GM12878 (cell line): Measurements from ENCODE around the gene ANKRD17. TPM values are rescaled to one million over a fixed set of nuclear protein-coding genes. Genes with fewer than 3 reads are reported as not detected.

Experiments used
- ATAC-seq: fragments of 200-7000 bp; cut with Tn5 transposase; 3 replicates; pipeline ENCODE4 v1.9.1; 2020; ENCODE audit warnings: mild to moderate bottlenecking, moderate library complexity
- BruUV-seq: library from RNA; stranded (reverse); fragments of 400-500 nt; replicated peaks from 2 replicates; lab custom pipeline; 2021; lab: Mats Ljungman, UMichigan
- CTCF ChIA-PET: fragments of 300-600 bp; sonication (Branson Sonifier 250); formaldehyde crosslinking; extraction: SDS; loops from one replicate; lab custom pipeline; 2021; ENCODE audit warnings: inconsistent platforms; lab: Yijun Ruan, JAX
- POLR2A ChIA-PET: fragments of 350-600 bp; formaldehyde crosslinking; extraction: SDS; loops from one replicate; lab custom pipeline; 2021; ENCODE audit warnings: inconsistent platforms; lab: Charles Lee
- RAD21 ChIA-PET: fragments of 300-600 bp; sonication (Branson Sonifier 250); formaldehyde crosslinking; loops from one replicate; lab custom pipeline; 2023; ENCODE audit warnings: antibody characterized with exemption; ENCODE audit not compliant: unreplicated experiment; lab: Charles Lee
- SMC1A ChIA-PET: fragments of 300-600 bp; sonication (Branson Sonifier 250); formaldehyde crosslinking; loops from one replicate; lab custom pipeline; 2023; ENCODE audit not compliant: unreplicated experiment, uncharacterized antibody; lab: Charles Lee
- DNase-seq: peaks from one replicate; pipeline ENCODE4 v3.0.0-alpha.2; 2011; ENCODE audit warnings: low read depth, low spot score
- FAIRE-seq: peaks from 3 replicates; lab custom pipeline; 2011; peaks lifted over from hg19 to GRCh38; lab: Jason Lieb, UNC
- H2AFZ ChIP-seq: 2 replicates; pipeline ENCODE4 v1.6.0; 2011; ENCODE audit warnings: low read depth, low read length, control low read depth; ENCODE audit not compliant: control insufficient read depth
- H3K27ac ChIP-seq: 2 replicates; pipeline ENCODE4 v1.5.1; 2011; ENCODE audit warnings: control low read depth; ENCODE audit not compliant: control insufficient read depth, insufficient read depth
- H3K27me3 ChIP-seq, 2 experiments: replicated peaks in 1 of 2; 2 replicates each; pipeline versions ENCODE4 v1.6.0 to v1.6.1; 2011; ENCODE audit warnings: low read length in 1 of 2; ENCODE audit not compliant: control insufficient read depth in 2 of 2, insufficient read depth in 2 of 2
- H3K36me3 ChIP-seq, 2 experiments: 2 replicates each; pipeline ENCODE4 v1.5.1; 2011; ENCODE audit warnings: low read length in 1 of 2; ENCODE audit not compliant: control insufficient read depth in 2 of 2, insufficient read depth in 2 of 2
- H3K4me1 ChIP-seq: 2 replicates; pipeline ENCODE4 v1.6.1; 2011; ENCODE audit warnings: mild to moderate bottlenecking, low read length, moderate library complexity, mixed read lengths; ENCODE audit not compliant: control insufficient read depth, insufficient read depth
- H3K4me2 ChIP-seq: 2 replicates; pipeline ENCODE4 v1.6.0; 2011; ENCODE audit warnings: control low read depth; ENCODE audit not compliant: control insufficient read depth, insufficient read depth
- H3K4me3 ChIP-seq: fragments of 200-600 bp; sonication (generic); 2 replicates; pipeline ENCODE4 v1.5.1; 2016
- H3K79me2 ChIP-seq: 2 replicates; pipeline ENCODE4 v1.6.0; 2011; ENCODE audit warnings: low read length; ENCODE audit not compliant: control insufficient read depth, insufficient read depth
- H3K9ac ChIP-seq: 2 replicates; pipeline ENCODE4 v1.8.0; 2011; ENCODE audit warnings: low read length, control low read depth, mixed read lengths; ENCODE audit not compliant: control insufficient read depth, insufficient read depth
- H3K9me3 ChIP-seq: replicated peaks from 3 replicates; pipeline ENCODE4 v1.5.1; 2011; ENCODE audit warnings: mild to moderate bottlenecking, low read length; ENCODE audit not compliant: control insufficient read depth, insufficient read depth
- H4K20me1 ChIP-seq: 2 replicates; pipeline ENCODE4 v1.6.0; 2011; ENCODE audit not compliant: control insufficient read depth, insufficient read depth
- GATAD2B ChIP-seq: fragments of 450-650 bp; conservative IDR thresholded peaks from 2 replicates; pipeline ENCODE4 v1.6.1; 2017; ENCODE audit warnings: low read depth, mild to moderate bottlenecking, moderate library complexity
- IKZF1 ChIP-seq: fragments of 450-650 bp; conservative IDR thresholded peaks from 2 replicates; pipeline ENCODE4 v1.6.1; 2017; ENCODE audit warnings: antibody characterized with exemption, mild to moderate bottlenecking
- JUNB ChIP-seq: IDR thresholded peaks from 2 replicates; pipeline ENCODE4 v1.6.1; 2016; ENCODE audit warnings: antibody characterized with exemption, mild to moderate bottlenecking
- NFYA ChIP-seq: IDR thresholded peaks from 2 replicates; pipeline ENCODE4 v1.6.1; 2011; ENCODE audit warnings: low read depth, mild to moderate bottlenecking, low read length, improper control_type of control experiment, borderline replicate concordance
- POLR2A ChIP-seq: IDR thresholded peaks from 2 replicates; pipeline ENCODE4 v1.6.1; 2011; ENCODE audit warnings: low read depth, mild to moderate bottlenecking, low read length
- RELA ChIP-seq: fragments of 450-650 bp; IDR thresholded peaks from 2 replicates; pipeline ENCODE4 v1.8.0; 2014; ENCODE audit warnings: borderline replicate concordance; ENCODE audit not compliant: partially characterized antibody
- SP1 ChIP-seq: IDR thresholded peaks from one replicate; pipeline ENCODE4 v1.6.1; 2011; ENCODE audit warnings: low read depth, low read length
- SREBF2 ChIP-seq: IDR thresholded peaks from 2 replicates; pipeline ENCODE4 v1.6.1; 2012; ENCODE audit warnings: mild to moderate bottlenecking, low read length
- ZNF384 ChIP-seq: IDR thresholded peaks from 2 replicates; pipeline ENCODE4 v1.6.1; 2012; ENCODE audit warnings: low read depth, mild to moderate bottlenecking, low read length, improper control_type of control experiment, borderline replicate concordance
- WGBS: methylation state at CpG from one replicate; pipeline ENCODE4 v1.1.6; 2016; ENCODE audit warnings: low lambda C conversion rate; ENCODE audit not compliant: insufficient replicate concordance, insufficient coverage; ENCODE audit errors: missing lambda C conversion rate; 5-methylcytosine and 5-hydroxymethylcytosine counted together
- in situ Hi-C: fragments of 300-500 bp; cut with MboI; formaldehyde crosslinking; loops from 9 replicates; pipeline ENCODE4 v1.14.3; 2018; ENCODE audit warnings: mixed read lengths
- intact Hi-C: fragments of 100-400 bp; cut with micrococcal nuclease; formaldehyde crosslinking; loops from one replicate; pipeline ENCODE4 v1.14.2; 2022; ENCODE audit not compliant: unreplicated experiment
- polyA plus RNA-seq, 11 experiments: library from polyadenylated mRNA; depleted of rRNA in 4 of 11; unstranded in 6 of 11; stranded (reverse) in 5 of 11; fragments of >200 nt; fragmentation: Nextera tagmentation in 4 of 11; fragmentation: Illumina TruSeq in 1 of 11; extraction: Ambion mirVana in 4 of 11; extraction: Trizol in 1 of 11; gene quantifications; 1 replicate in 1 of 11; 2 replicates in 10 of 11; pipeline versions ENCODE4 v1.2.1 to v1.2.3, GENCODE V29; 2011 to 2016; ENCODE audit warnings: inconsistent platforms in 2 of 11, missing spikeins in 2 of 11, low read depth in 1 of 11
- total RNA-seq, 4 experiments: library from RNA; depleted of rRNA in 3 of 4; stranded (reverse); fragments of >200 nt in 3 of 4; fragmentation: Illumina TruSeq in 1 of 4; extraction: Trizol in 1 of 4; gene quantifications; 2 replicates each; pipeline versions ENCODE4 v1.2.1 to v1.2.3, GENCODE V29; 2013 to 2021
- TF ChIP-seq, protein P1 (sequence below): fragments of 150-350 bp; IDR thresholded peaks from 2 replicates; pipeline ENCODE4 v1.6.1; 2016; ENCODE audit warnings: low read depth, low read length

ANKRD17 gene
- total and polyA plus RNA-seq, 10 of the 15 experiments (the other 5 are each of a cell fraction or from before 2014, with no cell fraction given) = 11.7 to 46.5 (median 32.6) TPM

DNA sequence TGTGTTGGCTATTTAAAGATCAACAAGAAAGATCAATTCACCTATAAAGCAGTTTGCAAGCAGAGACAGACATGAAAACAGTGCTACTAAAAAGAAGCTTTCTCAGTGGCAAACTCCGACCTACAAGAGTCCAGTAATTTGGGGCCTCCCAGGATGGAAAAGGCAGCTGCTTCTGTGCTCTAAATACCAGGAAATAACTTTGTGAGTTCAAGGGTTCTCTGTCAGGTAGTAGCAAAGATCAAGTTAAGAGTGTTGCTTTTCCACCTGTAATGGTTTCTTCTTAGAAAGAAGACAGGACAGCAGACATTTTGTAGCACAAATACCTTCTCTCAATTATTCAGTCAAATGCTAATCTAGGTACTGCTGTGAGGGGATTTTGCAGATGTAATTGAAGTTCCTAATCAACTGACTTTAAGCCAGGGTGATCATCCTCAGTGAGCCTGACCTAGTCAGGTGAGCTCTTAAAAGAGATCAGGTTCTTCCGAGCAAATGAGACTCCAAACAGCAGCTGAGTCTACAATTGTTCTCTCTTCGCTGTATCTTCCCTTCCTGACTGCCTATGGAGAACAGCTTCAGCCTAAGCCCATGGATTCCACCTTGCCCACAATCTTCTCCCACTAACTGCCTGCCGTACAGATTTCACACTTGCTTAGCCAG lies 13.5 kb downstream of the ANKRD17 start:
- no peaks in the 10 kb centered on the region for H3K27me3 ChIP-seq
- ChIA-PET CTCF (interaction anchor here (1.3 to 5.3 kb wide), 3 partner anchors 10 to 33 kb away, joined by 3 to 41 read pairs (median 5); partner anchors contain the start of gene ANKRD17), SMC1A (interaction anchor here (0.9 to 2.3 kb wide), 4 partner anchors 9 to 64 kb away, joined by 3 to 15 read pairs (median 4); no protein-coding TSS in a partner anchor), RAD21 (no interaction called here), POLR2A (no interaction called here)
- in situ Hi-C loops (no loop called here), intact Hi-C loops (no loop called here)
- H4K20me1 ChIP-seq = no peaks in the 10 kb centered on the region; the same call in 1 of the 2 replicates
- H3K9me3 ChIP-seq = no peaks in the 10 kb centered on the region; the same call in 1 of the 3 replicates
- no TSS peak for BruUV-seq
- H3K79me2 ChIP-seq = peaks cover 93% of the 10 kb centered on the region
- FAIRE-seq (no peak), ATAC-seq (no peak; the same call in 2 of the 3 replicates), DNase-seq (no peak)
- no peak overlapping the region for H2AFZ ChIP-seq
- 98% methylated on average over 4 of the region's 4 CpGs for WGBS
- H3K4me1 ChIP-seq = no peaks in the 10 kb centered on the region
- no peak overlapping the region for H3K4me2 ChIP-seq
- H3K27ac ChIP-seq = no peak overlapping the region
- no peak overlapping the region for H3K4me3 ChIP-seq
- no peak overlapping the region for H3K9ac ChIP-seq
- H3K36me3 ChIP-seq = peaks cover 0 to 8% of the 10 kb centered on the region in 2 experiments; a peak in 1 of 4 replicates
- no peak for TF ChIP-seq JUNB
- no peak for TF ChIP-seq GATAD2B
- TF ChIP-seq IKZF1 = no peak
- no peak for TF ChIP-seq POLR2A
- no peak for TF ChIP-seq NFYA
- TF ChIP-seq, protein P1, sequence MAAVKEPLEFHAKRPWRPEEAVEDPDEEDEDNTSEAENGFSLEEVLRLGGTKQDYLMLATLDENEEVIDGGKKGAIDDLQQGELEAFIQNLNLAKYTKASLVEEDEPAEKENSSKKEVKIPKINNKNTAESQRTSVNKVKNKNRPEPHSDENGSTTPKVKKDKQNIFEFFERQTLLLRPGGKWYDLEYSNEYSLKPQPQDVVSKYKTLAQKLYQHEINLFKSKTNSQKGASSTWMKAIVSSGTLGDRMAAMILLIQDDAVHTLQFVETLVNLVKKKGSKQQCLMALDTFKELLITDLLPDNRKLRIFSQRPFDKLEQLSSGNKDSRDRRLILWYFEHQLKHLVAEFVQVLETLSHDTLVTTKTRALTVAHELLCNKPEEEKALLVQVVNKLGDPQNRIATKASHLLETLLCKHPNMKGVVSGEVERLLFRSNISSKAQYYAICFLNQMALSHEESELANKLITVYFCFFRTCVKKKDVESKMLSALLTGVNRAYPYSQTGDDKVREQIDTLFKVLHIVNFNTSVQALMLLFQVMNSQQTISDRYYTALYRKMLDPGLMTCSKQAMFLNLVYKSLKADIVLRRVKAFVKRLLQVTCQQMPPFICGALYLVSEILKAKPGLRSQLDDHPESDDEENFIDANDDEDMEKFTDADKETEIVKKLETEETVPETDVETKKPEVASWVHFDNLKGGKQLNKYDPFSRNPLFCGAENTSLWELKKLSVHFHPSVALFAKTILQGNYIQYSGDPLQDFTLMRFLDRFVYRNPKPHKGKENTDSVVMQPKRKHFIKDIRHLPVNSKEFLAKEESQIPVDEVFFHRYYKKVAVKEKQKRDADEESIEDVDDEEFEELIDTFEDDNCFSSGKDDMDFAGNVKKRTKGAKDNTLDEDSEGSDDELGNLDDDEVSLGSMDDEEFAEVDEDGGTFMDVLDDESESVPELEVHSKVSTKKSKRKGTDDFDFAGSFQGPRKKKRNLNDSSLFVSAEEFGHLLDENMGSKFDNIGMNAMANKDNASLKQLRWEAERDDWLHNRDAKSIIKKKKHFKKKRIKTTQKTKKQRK = no peak
- TF ChIP-seq SP1 = no peak
- no peak for TF ChIP-seq SREBF2
- no peak for TF ChIP-seq RELA
- TF ChIP-seq ZNF384 = no peak
